PC-3 (cell line): ENCODE measurements around the gene RAP1GAP2. TPM values are rescaled to one million over a fixed set of nuclear protein-coding genes. Genes with fewer than 3 reads are reported as not detected.

Experiments used
- ATAC-seq: fragments of 200-7000 bp; cut with Tn5 transposase; 2 replicates; pipeline ENCODE4 v1.9.1; 2020; ENCODE audit warnings: mild to moderate bottlenecking, moderate library complexity
- BruUV-seq: library from RNA; stranded (reverse); fragments of 400-500 nt; replicated peaks from 2 replicates; lab custom pipeline; 2021; lab: Mats Ljungman, UMichigan
- CTCF ChIA-PET: fragments of 300-600 bp; sonication (Branson Sonifier 250); formaldehyde crosslinking; loops from one replicate; lab custom pipeline; 2022; ENCODE audit warnings: antibody characterized with exemption; lab: Charles Lee
- POLR2A ChIA-PET: fragments of 300-600 bp; sonication (Branson Sonifier 250); formaldehyde crosslinking; loops from one replicate; lab custom pipeline; 2022; ENCODE audit warnings: antibody characterized with exemption; ENCODE audit not compliant: unreplicated experiment; lab: Charles Lee
- DNase-seq: peaks from one replicate; pipeline ENCODE4 v3.0.0-alpha.2; 2015
- H2AFZ ChIP-seq: fragments of 300-600 bp; sonication (generic); 2 replicates; pipeline ENCODE4 v1.6.0; 2016; ENCODE audit warnings: antibody characterized with exemption, low read length
- H3F3A ChIP-seq: fragments of 300-600 bp; sonication (generic); one replicate; pipeline ENCODE4 v1.6.0; 2017; ENCODE audit warnings: antibody characterized with exemption, low read length, control low read depth, mild to moderate bottlenecking; ENCODE audit not compliant: unreplicated experiment
- H3K27ac ChIP-seq: fragments of 300-600 bp; sonication (generic); 2 replicates; pipeline ENCODE4 v1.5.1; 2016; ENCODE audit warnings: mild to moderate bottlenecking, low read length
- H3K27me3 ChIP-seq: fragments of 300-600 bp; sonication (generic); 2 replicates; pipeline ENCODE4 v1.6.1; 2016; ENCODE audit warnings: low read length, mixed read lengths
- H3K36me3 ChIP-seq: fragments of 300-600 bp; sonication (generic); 2 replicates; pipeline ENCODE4 v1.6.1; 2016; ENCODE audit warnings: low read depth, mixed run types, low read length, mixed read lengths
- H3K4me1 ChIP-seq: fragments of 300-600 bp; sonication (generic); 2 replicates; pipeline ENCODE4 v1.5.1; 2016; ENCODE audit warnings: low read length; ENCODE audit not compliant: insufficient read depth
- H3K4me2 ChIP-seq: fragments of 300-600 bp; sonication (generic); 2 replicates; pipeline ENCODE4 v1.6.0; 2016; ENCODE audit warnings: low read length
- H3K4me3 ChIP-seq: fragments of 300-600 bp; sonication (generic); 2 replicates; pipeline ENCODE4 v1.5.1; 2016; ENCODE audit warnings: mild to moderate bottlenecking, low read length, mixed read lengths
- H3K79me2 ChIP-seq: fragments of 300-600 bp; sonication (generic); 2 replicates; pipeline ENCODE4 v1.6.1; 2017; ENCODE audit warnings: low read length, mixed read lengths
- H3K9ac ChIP-seq: fragments of 300-600 bp; sonication (generic); 2 replicates; pipeline ENCODE4 v1.6.0; 2016; ENCODE audit warnings: mild to moderate bottlenecking, low read length
- H3K9me2 ChIP-seq: fragments of 300-600 bp; sonication (generic); replicated peaks from 2 replicates; pipeline ENCODE4 v1.6.1; 2016; ENCODE audit warnings: mixed run types, low read length, mixed read lengths
- H3K9me3 ChIP-seq: fragments of 300-600 bp; sonication (generic); 2 replicates; pipeline ENCODE4 v1.6.1; 2016; ENCODE audit warnings: low read length, mixed read lengths
- H4K20me1 ChIP-seq: fragments of 300-600 bp; sonication (generic); 2 replicates; pipeline ENCODE4 v1.6.1; 2016; ENCODE audit warnings: low read length, mixed read lengths
- CTCF ChIP-seq: fragments of 300-600 bp; sonication (generic); conservative IDR thresholded peaks from 2 replicates; pipeline ENCODE4 v1.5.1; 2017; ENCODE audit warnings: antibody characterized with exemption, low read depth, mild to moderate bottlenecking, low read length
- EZH2 ChIP-seq: fragments of 300-600 bp; sonication (generic); IDR thresholded peaks from one replicate; pipeline ENCODE4 v1.6.1; 2017; ENCODE audit warnings: antibody characterized with exemption, mild to moderate bottlenecking, low read length; ENCODE audit not compliant: unreplicated experiment
- EZH2phosphoT487 ChIP-seq: fragments of 300-600 bp; sonication (generic); IDR thresholded peaks from 2 replicates; pipeline ENCODE4 v1.6.1; 2018; ENCODE audit warnings: mild to moderate bottlenecking, antibody characterized with exemption, low read length, borderline replicate concordance
- intact Hi-C: fragments of 100-400 bp; cut with micrococcal nuclease; formaldehyde crosslinking; loops from 2 replicates; pipeline ENCODE4 v1.9.0; 2023
- total RNA-seq: library from RNA; depleted of rRNA; stranded (reverse); fragments of >200 nt; gene quantifications from 2 replicates; pipeline ENCODE4 v1.2.3, GENCODE V29; 2014

Gene RAP1GAP2
- total RNA-seq, 1 experiment from 2014 or later: 14.5 TPM

- H3K79me2 ChIP-seq: peaks cover 4% of the 10 kb centered on the region; the same call in 1 of the 2 replicates
- H3F3A ChIP-seq: no peaks in the 10 kb centered on the region
- H4K20me1 ChIP-seq: no peaks in the 10 kb centered on the region
- H3K4me3 ChIP-seq: no peak overlapping the region
- CTCF ChIA-PET: no interaction called here
- ATAC-seq: peak; percentile 93
- POLR2A ChIA-PET: interaction anchor here (0.7 kb wide), 1 partner anchor 57 kb away, joined by 4 read pairs; no protein-coding TSS in a partner anchor
- TF ChIP-seq EZH2 (no peak), EZH2phosphoT487 (no peak), CTCF (no peak)
- no TSS peak for BruUV-seq
- H3K9me2 ChIP-seq: no peaks in the 10 kb centered on the region
- peak overlapping the region; percentile 65 for H3K4me2 ChIP-seq
- no peaks in the 10 kb centered on the region for H3K36me3 ChIP-seq
- no peaks in the 10 kb centered on the region for H3K9me3 ChIP-seq
- H3K9ac ChIP-seq: peak overlapping the region; percentile 69
- DNase-seq: peak; percentile 92
- H3K27ac ChIP-seq: peak overlapping the region; percentile 92
- H3K27me3 ChIP-seq: no peaks in the 10 kb centered on the region
- no peak overlapping the region for H2AFZ ChIP-seq
- intact Hi-C loops: loop anchor here (5.0 kb wide), 2 partner anchors 40 to 65 kb away; no protein-coding TSS in a partner anchor
- peaks cover 39% of the 10 kb centered on the region for H3K4me1 ChIP-seq
These were observed 96.2 kb downstream of the RAP1GAP2 start for GRCh38 chr17:2892305-2892971.

GRCh38 chr17:2893422-2893914, 97.2 kb downstream of the RAP1GAP2 start:
- Histone ChIP-seq H3K27ac (peak overlapping the region; percentile 92), H3K9ac (peak overlapping the region; percentile 69), H3F3A (no peaks in the 10 kb centered on the region), H3K9me3 (no peaks in the 10 kb centered on the region), H3K4me1 (peaks cover 39% of the 10 kb centered on the region), H3K4me3 (peak overlapping the region; percentile 42; the same call in 1 of the 2 replicates), H4K20me1 (no peaks in the 10 kb centered on the region), H3K27me3 (no peaks in the 10 kb centered on the region), H2AFZ (no peak overlapping the region), H3K79me2 (peaks cover 4% of the 10 kb centered on the region; the same call in 1 of the 2 replicates), H3K9me2 (no peaks in the 10 kb centered on the region), H3K4me2 (peak overlapping the region; percentile 65), H3K36me3 (no peaks in the 10 kb centered on the region)
- CTCF ChIA-PET: no interaction called here
- no TSS peak for BruUV-seq
- ATAC-seq (peak; percentile 73), DNase-seq (peak; percentile 83)
- POLR2A ChIA-PET: no interaction called here
- intact Hi-C loops: loop anchor here (5.0 kb wide), 2 partner anchors 41 to 64 kb away; no protein-coding TSS in a partner anchor
- TF ChIP-seq CTCF (no peak), EZH2 (no peak), EZH2phosphoT487 (no peak)

GRCh38 chr17:2894782-2895181, 98.5 kb downstream of the RAP1GAP2 start:
- ATAC-seq: no peak
- Histone ChIP-seq H3K27ac (no peak overlapping the region), H3K9ac (no peak overlapping the region), H3K4me1 (peaks cover 39% of the 10 kb centered on the region), H3K9me2 (no peaks in the 10 kb centered on the region), H3K27me3 (no peaks in the 10 kb centered on the region), H3K79me2 (no peaks in the 10 kb centered on the region), H3K9me3 (no peaks in the 10 kb centered on the region), H3F3A (no peaks in the 10 kb centered on the region), H2AFZ (no peak overlapping the region), H3K4me2 (no peak overlapping the region), H4K20me1 (no peaks in the 10 kb centered on the region), H3K4me3 (no peak overlapping the region), H3K36me3 (no peaks in the 10 kb centered on the region)
- DNase-seq: no peak
- intact Hi-C loops: loop anchor here (5.0 kb wide), 2 partner anchors 42 to 63 kb away; no protein-coding TSS in a partner anchor
- ChIA-PET POLR2A (no interaction called here), CTCF (no interaction called here)
- no peak for TF ChIP-seq EZH2phosphoT487
- TF ChIP-seq CTCF: no peak
- TF ChIP-seq EZH2: no peak
- no TSS peak for BruUV-seq
